ENCODE data around the gene EPRS1. TPM values are rescaled to one million over a fixed set of nuclear protein-coding genes. Genes with fewer than 3 reads are reported as not detected.

EPRS1 gene
- 74.4 to 82.4 TPM (median 79.0 TPM) in 5 replicates for total RNA-seq (2022; extraction: Qiagen RNA extraction)

GRCh38 chr1:220046052-220046930 is at the start of gene EPRS1:
EPRS1 (minus strand) TSS chr1:220046505; CDS start chr1:220046388, 117 bp downstream.

GRCh38 chr1:220094016-220094911 is 48.0 kb upstream of the EPRS1 start, which contains the start of gene IARS2:
IARS2 (plus strand) TSS chr1:220094132; CDS start chr1:220094217, 85 bp downstream.

GRCh38 chr1:220089650-220090556 is 43.6 kb upstream of the EPRS1 start, which contains the start of gene BPNT1:
BPNT1 (minus strand) TSS chr1:220089788; CDS start chr1:220079846, 9,942 bp downstream.

Other genes starting within 250 kb of the EPRS1 start
- gene SLC30A10, start 117.9 kb downstream of the EPRS1 start, total RNA-seq (2022; extraction: Qiagen RNA extraction): 0.05 to 0.11 TPM in 2 of 5 replicates, not detected in the others
- gene BPNT1, start 43.3 kb upstream of the EPRS1 start, total RNA-seq (2022; extraction: Qiagen RNA extraction): 15.7 to 18.2 TPM (median 16.7 TPM) in 5 replicates
- 97.7 to 116 TPM (median 109 TPM) in 5 replicates for gene IARS2, start 47.6 kb upstream of the EPRS1 start, total RNA-seq (2022; extraction: Qiagen RNA extraction)
- gene RAB3GAP2, start 225.9 kb upstream of the EPRS1 start, total RNA-seq (2022; extraction: Qiagen RNA extraction): 10.9 to 15.9 TPM (median 14.0 TPM) in 5 replicates